ENCODE results near the gene COX5A. TPM values are rescaled to one million over a fixed set of nuclear protein-coding genes. Genes with fewer than 3 reads are reported as not detected.
"Not testable (repeated sequence)": the region's sequence is repeated elsewhere in the genome, so short reads cannot be mapped to it uniquely, and the experiment has no call there.

COX5A gene
- total RNA-seq, 1 donor from 2014 or later: 290 TPM

- no peak overlapping the region for H3K27ac Mint-ChIP-seq
- H3K4me3 Mint-ChIP-seq: no peak overlapping the region
- peaks cover 11% of the 10 kb centered on the region for H3K4me1 Mint-ChIP-seq (ENCODE audit: low read depth)
- peaks cover 1% of the 10 kb centered on the region for H3K27me3 Mint-ChIP-seq (ENCODE audit: insufficient read depth)
- no peaks in the 10 kb centered on the region for H3K36me3 Mint-ChIP-seq (ENCODE audit: low read depth)
- H3K9me3 Mint-ChIP-seq: no peaks in the 10 kb centered on the region
- intact Hi-C loops (cut with micrococcal nuclease): loop anchor here (1.0 to 5.0 kb wide), 7 partner anchors 43 to 578 kb away; partner anchors contain the start of gene FAM219B
- DNase-seq (ENCODE audit: low spot score): peak; percentile 71
Measured at GRCh38 chr15:74950078-74950908, 12.4 kb upstream of the COX5A start.

DNA sequence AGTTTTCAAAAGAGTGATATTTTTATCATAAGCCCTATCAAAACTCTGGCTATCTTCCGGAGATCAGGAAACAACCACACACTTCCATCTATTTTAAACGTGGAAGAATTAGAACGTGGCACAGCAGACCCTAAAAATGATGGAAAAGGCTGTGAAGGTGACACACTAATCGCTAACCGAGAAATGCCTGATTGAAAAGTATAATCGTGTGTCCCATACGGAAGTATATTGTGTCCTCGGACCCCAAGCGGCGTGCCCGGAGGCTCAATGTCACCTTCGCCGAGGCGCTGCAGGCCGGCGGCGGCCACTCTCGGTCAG lies 642 bp downstream of the COX5A start:
- intact Hi-C loops (cut with micrococcal nuclease): loop anchor here (5.0 kb wide), 3 partner anchors 320 to 565 kb away; partner anchors contain the start of genes ARID3B and CLK3
- peak overlapping the region; percentile 91 for H3K4me3 Mint-ChIP-seq
- DNase-seq (ENCODE audit: low spot score): no peak
- peaks cover 25% of the 10 kb centered on the region for H3K4me1 Mint-ChIP-seq (ENCODE audit: low read depth)
- no peaks in the 10 kb centered on the region for H3K9me3 Mint-ChIP-seq
- H3K36me3 Mint-ChIP-seq (ENCODE audit: low read depth): peaks cover 14% of the 10 kb centered on the region
- H3K27ac Mint-ChIP-seq: peak overlapping the region; percentile 87
- H3K27me3 Mint-ChIP-seq (ENCODE audit: insufficient read depth): no peaks in the 10 kb centered on the region

- Mint-ChIP-seq H3K36me3 (ENCODE audit: low read depth) (peaks cover 21% of the 10 kb centered on the region), H3K4me1 (ENCODE audit: low read depth) (peaks cover 30% of the 10 kb centered on the region), H3K4me3 (peak overlapping the region; percentile 82)
- H3K27ac Mint-ChIP-seq; H3K27me3 Mint-ChIP-seq (ENCODE audit: insufficient read depth); DNase-seq (ENCODE audit: low spot score); H3K9me3 Mint-ChIP-seq: not testable (repeated sequence)
- intact Hi-C loops (cut with micrococcal nuclease): loop anchor here (5.0 kb wide), 3 partner anchors 318 to 563 kb away; partner anchors contain the start of genes ARID3B and CLK3
Measured at GRCh38 chr15:74935193-74935592, 2.7 kb downstream of the COX5A start.

- no peak for DNase-seq (ENCODE audit: low spot score)
- peak overlapping the region; percentile 10 for H3K4me3 Mint-ChIP-seq
- intact Hi-C loops (cut with micrococcal nuclease): no loop called here
- H3K27me3 Mint-ChIP-seq (ENCODE audit: insufficient read depth): no peaks in the 10 kb centered on the region
- peak overlapping the region; percentile 52 for H3K27ac Mint-ChIP-seq
- H3K4me1 Mint-ChIP-seq (ENCODE audit: low read depth): peaks cover 25% of the 10 kb centered on the region
- H3K36me3 Mint-ChIP-seq (ENCODE audit: low read depth): peaks cover 27% of the 10 kb centered on the region
- H3K9me3 Mint-ChIP-seq: no peaks in the 10 kb centered on the region
Measured at GRCh38 chr15:74933573-74933972, 4.3 kb downstream of the COX5A start.

- H3K27ac Mint-ChIP-seq: no peak overlapping the region
- H3K4me1 Mint-ChIP-seq (ENCODE audit: low read depth): peaks cover 8% of the 10 kb centered on the region
- peaks cover 28% of the 10 kb centered on the region for H3K36me3 Mint-ChIP-seq (ENCODE audit: low read depth)
- intact Hi-C loops (cut with micrococcal nuclease): no loop called here
- DNase-seq (ENCODE audit: low spot score): no peak
- no peak overlapping the region for H3K4me3 Mint-ChIP-seq
- H3K9me3 Mint-ChIP-seq: no peaks in the 10 kb centered on the region
- no peaks in the 10 kb centered on the region for H3K27me3 Mint-ChIP-seq (ENCODE audit: insufficient read depth)
Measured at GRCh38 chr15:74928771-74929198, 9.1 kb downstream of the COX5A start.

- no peak for DNase-seq (ENCODE audit: low spot score)
- H3K27ac Mint-ChIP-seq: no peak overlapping the region
- H3K4me1 Mint-ChIP-seq (ENCODE audit: low read depth): peaks cover 9% of the 10 kb centered on the region
- no peaks in the 10 kb centered on the region for H3K9me3 Mint-ChIP-seq
- intact Hi-C loops (cut with micrococcal nuclease): no loop called here
- peaks cover 46% of the 10 kb centered on the region for H3K36me3 Mint-ChIP-seq (ENCODE audit: low read depth)
- no peaks in the 10 kb centered on the region for H3K27me3 Mint-ChIP-seq (ENCODE audit: insufficient read depth)
- H3K4me3 Mint-ChIP-seq: no peak overlapping the region
Measured at GRCh38 chr15:74924525-74924924, 13.3 kb downstream of the COX5A start.

DNA sequence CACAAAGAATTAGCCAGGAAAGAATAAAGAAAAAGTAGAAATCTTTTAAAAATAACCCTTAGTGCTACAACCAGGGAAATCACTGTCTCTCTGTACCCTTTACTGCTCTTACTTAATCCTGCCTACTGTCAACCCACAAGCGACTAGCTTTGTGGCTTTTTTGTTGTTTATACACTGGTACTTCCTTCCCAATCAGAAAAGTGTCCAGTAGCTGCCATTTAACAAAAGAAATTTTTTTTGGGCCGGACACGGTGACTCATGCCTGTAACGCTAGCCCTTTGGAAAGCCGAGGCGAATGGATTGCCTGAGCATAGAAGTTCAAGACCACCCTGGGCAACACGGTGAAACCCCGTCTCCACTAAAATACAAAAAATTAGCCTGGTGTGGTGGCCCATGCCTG lies 17.4 kb downstream of the COX5A start:
- Mint-ChIP-seq H3K36me3 (ENCODE audit: low read depth) (peaks cover 47% of the 10 kb centered on the region), H3K4me1 (ENCODE audit: low read depth) (peaks cover 9% of the 10 kb centered on the region), H3K9me3 (no peaks in the 10 kb centered on the region), H3K4me3 (no peak overlapping the region), H3K27me3 (ENCODE audit: insufficient read depth) (no peaks in the 10 kb centered on the region), H3K27ac (peak overlapping the region; percentile 18)
- no peak for DNase-seq (ENCODE audit: low spot score)
- intact Hi-C loops (cut with micrococcal nuclease): no loop called here

DNA sequence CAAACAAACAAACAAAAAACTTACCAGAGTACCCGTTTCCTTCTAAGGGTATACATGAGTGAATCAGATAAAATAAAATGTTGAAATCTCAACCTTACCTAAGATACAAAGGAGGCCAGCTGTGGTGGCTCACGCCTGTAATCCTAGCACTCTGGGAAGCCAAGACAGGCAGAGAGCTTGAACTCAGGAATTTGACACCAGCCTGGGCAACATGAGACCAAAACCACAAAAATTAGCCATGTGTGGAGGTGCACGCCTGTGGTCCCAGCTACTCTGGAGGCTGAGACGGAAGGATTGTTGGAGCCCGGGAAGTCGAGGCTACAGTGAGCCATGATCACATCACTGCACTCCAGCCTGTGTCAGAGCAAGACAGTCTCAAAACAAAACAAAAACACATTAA lies 20.2 kb downstream of the COX5A start:
- Mint-ChIP-seq H3K9me3 (no peaks in the 10 kb centered on the region), H3K27ac (no peak overlapping the region), H3K4me3 (no peak overlapping the region), H3K4me1 (ENCODE audit: low read depth) (no peaks in the 10 kb centered on the region), H3K36me3 (ENCODE audit: low read depth) (peaks cover 43% of the 10 kb centered on the region), H3K27me3 (ENCODE audit: insufficient read depth) (no peaks in the 10 kb centered on the region)
- no peak for DNase-seq (ENCODE audit: low spot score)
- intact Hi-C loops (cut with micrococcal nuclease): no loop called here

GRCh38 chr15:74913799-74914198 lies 24.1 kb downstream of the COX5A start:
- H3K4me1 Mint-ChIP-seq (ENCODE audit: low read depth); H3K27ac Mint-ChIP-seq; DNase-seq (ENCODE audit: low spot score); H3K9me3 Mint-ChIP-seq; H3K4me3 Mint-ChIP-seq; H3K27me3 Mint-ChIP-seq (ENCODE audit: insufficient read depth); intact Hi-C loops (cut with micrococcal nuclease): not testable (repeated sequence)
- peaks cover 24% of the 10 kb centered on the region for H3K36me3 Mint-ChIP-seq (ENCODE audit: low read depth)

GRCh38 chr15:74913041-74913440 lies 24.8 kb downstream of the COX5A start:
- H3K9me3 Mint-ChIP-seq: no peaks in the 10 kb centered on the region
- H3K4me3 Mint-ChIP-seq: no peak overlapping the region
- no peak for DNase-seq (ENCODE audit: low spot score)
- H3K4me1 Mint-ChIP-seq (ENCODE audit: low read depth): no peaks in the 10 kb centered on the region
- intact Hi-C loops (cut with micrococcal nuclease): no loop called here
- no peak overlapping the region for H3K27ac Mint-ChIP-seq
- H3K36me3 Mint-ChIP-seq (ENCODE audit: low read depth): peaks cover 19% of the 10 kb centered on the region
- no peaks in the 10 kb centered on the region for H3K27me3 Mint-ChIP-seq (ENCODE audit: insufficient read depth)

GRCh38 chr15:74908635-74909034 lies 29.2 kb downstream of the COX5A start:
- H3K4me3 Mint-ChIP-seq: no peak overlapping the region
- intact Hi-C loops (cut with micrococcal nuclease): no loop called here
- peaks cover 32% of the 10 kb centered on the region for H3K4me1 Mint-ChIP-seq (ENCODE audit: low read depth)
- H3K27me3 Mint-ChIP-seq (ENCODE audit: insufficient read depth): no peaks in the 10 kb centered on the region
- no peak for DNase-seq (ENCODE audit: low spot score)
- peaks cover 27% of the 10 kb centered on the region for H3K36me3 Mint-ChIP-seq (ENCODE audit: low read depth)
- no peaks in the 10 kb centered on the region for H3K9me3 Mint-ChIP-seq
- H3K27ac Mint-ChIP-seq: no peak overlapping the region

- peaks cover 30% of the 10 kb centered on the region for H3K36me3 Mint-ChIP-seq (ENCODE audit: low read depth)
- intact Hi-C loops (cut with micrococcal nuclease): loop anchor here (2.0 kb wide), 1 partner anchor 43 kb away; no protein-coding TSS in a partner anchor
- H3K4me1 Mint-ChIP-seq (ENCODE audit: low read depth): peaks cover 37% of the 10 kb centered on the region
- no peak for DNase-seq (ENCODE audit: low spot score)
- H3K27ac Mint-ChIP-seq: peak overlapping the region; percentile 87
- H3K9me3 Mint-ChIP-seq: no peaks in the 10 kb centered on the region
- H3K27me3 Mint-ChIP-seq (ENCODE audit: insufficient read depth): no peaks in the 10 kb centered on the region
- H3K4me3 Mint-ChIP-seq: peak overlapping the region; percentile 90
Measured at GRCh38 chr15:74907163-74907870, 30.6 kb downstream of the COX5A start.

All from activated T-helper 1 cell treated with anti-CD3 and anti-CD28 coated beads, Interleukin-12 subunit alpha, Interleukin-12 subunit beta, Interleukin-2, Interleukin-4 antibody, amounts not matched to agents 30 ng/mL and 10 ng/mL and 1 ng/mL, durations not matched to agents 14 hours and 24 hours and 36 hours (primary cell).